ENCODE results near the gene TEX53.

The TEX53 gene

DNA sequence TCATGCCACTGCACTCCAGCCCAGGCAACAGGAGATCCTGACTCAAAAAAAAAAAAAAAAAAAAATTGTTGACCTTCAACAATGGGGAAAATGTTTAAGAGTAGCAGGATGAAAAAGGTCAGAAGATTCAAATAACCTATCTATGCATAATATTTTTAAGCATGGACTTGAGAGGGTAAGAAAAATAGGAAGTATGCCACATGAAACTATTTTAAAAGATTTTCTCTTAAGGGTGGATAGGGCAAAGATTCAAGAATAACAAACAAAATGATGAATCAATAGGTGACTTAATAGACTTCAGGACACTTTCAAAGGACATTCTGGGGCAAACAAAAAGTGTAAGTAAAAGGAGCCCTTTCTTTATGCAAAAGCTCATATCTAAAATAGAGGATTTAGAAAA, 21.2 kb upstream of the TEX53 start:
- H3K27me3 ChIP-seq (ENCODE audit: insufficient read depth, low read length, poor library complexity, severe bottlenecking): no peaks in the 10 kb centered on the region
- H3F3A ChIP-seq (ENCODE audit: low read depth): no peaks in the 10 kb centered on the region

DNA sequence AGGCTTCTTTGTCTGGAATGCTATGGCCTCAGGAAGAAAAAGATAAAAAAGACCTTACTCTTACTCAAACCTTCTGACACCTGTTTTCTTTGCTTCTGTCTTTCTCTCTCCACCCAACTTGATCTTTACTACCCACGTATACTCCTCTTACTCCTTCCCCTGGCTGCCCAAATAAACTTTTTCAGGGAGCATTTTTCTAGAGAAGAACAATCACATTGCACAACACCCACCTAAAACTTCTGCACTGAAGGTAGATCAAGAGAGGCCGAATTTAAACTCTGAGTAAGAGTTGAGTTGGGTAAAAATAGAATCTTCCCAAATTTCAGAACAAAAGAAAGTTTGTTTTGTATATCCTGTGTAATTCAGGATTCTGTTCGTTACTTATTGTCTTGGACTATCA, 20.5 kb upstream of the TEX53 start:
- Histone ChIP-seq H3K79me2 (ENCODE audit: insufficient read depth, low read length) (no peaks in the 10 kb centered on the region), H3K4me2 (ENCODE audit: low read depth, low read length, poor library complexity, severe bottlenecking) (no peak overlapping the region), H3K36me3 (ENCODE audit: insufficient read depth, low read length) (no peaks in the 10 kb centered on the region)

More for the DNA sequence above, 21.2 kb upstream of the TEX53 start:
- Histone ChIP-seq H3K36me3 (ENCODE audit: insufficient read depth, low read length) (no peaks in the 10 kb centered on the region), H2AFZ (ENCODE audit: low read length) (no peak overlapping the region), H4K20me1 (ENCODE audit: insufficient read depth, low read length, poor library complexity, severe bottlenecking) (no peaks in the 10 kb centered on the region), H3K9me3 (ENCODE audit: insufficient read depth, low read depth, low read length) (no peaks in the 10 kb centered on the region), H3K4me2 (ENCODE audit: low read depth, low read length, poor library complexity, severe bottlenecking) (no peak overlapping the region), H3K79me2 (ENCODE audit: insufficient read depth, low read length) (no peaks in the 10 kb centered on the region), H3K4me1 (ENCODE audit: insufficient read depth, low read length, poor library complexity, severe bottlenecking) (no peaks in the 10 kb centered on the region), H3K4me3 (ENCODE audit: low read length, poor library complexity, severe bottlenecking) (no peak overlapping the region), H3K9ac (ENCODE audit: low read depth, low read length, poor library complexity, severe bottlenecking) (no peak overlapping the region), H3K9me2 (replicated peaks; ENCODE audit: low read depth, low read length) (no peaks in the 10 kb centered on the region)
- TF ChIP-seq EZH2phosphoT487 (IDR thresholded peaks at IDR 0.05; ENCODE audit: borderline replicate concordance): no peak
- TF ChIP-seq, protein P1, sequence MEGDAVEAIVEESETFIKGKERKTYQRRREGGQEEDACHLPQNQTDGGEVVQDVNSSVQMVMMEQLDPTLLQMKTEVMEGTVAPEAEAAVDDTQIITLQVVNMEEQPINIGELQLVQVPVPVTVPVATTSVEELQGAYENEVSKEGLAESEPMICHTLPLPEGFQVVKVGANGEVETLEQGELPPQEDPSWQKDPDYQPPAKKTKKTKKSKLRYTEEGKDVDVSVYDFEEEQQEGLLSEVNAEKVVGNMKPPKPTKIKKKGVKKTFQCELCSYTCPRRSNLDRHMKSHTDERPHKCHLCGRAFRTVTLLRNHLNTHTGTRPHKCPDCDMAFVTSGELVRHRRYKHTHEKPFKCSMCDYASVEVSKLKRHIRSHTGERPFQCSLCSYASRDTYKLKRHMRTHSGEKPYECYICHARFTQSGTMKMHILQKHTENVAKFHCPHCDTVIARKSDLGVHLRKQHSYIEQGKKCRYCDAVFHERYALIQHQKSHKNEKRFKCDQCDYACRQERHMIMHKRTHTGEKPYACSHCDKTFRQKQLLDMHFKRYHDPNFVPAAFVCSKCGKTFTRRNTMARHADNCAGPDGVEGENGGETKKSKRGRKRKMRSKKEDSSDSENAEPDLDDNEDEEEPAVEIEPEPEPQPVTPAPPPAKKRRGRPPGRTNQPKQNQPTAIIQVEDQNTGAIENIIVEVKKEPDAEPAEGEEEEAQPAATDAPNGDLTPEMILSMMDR (conservative IDR thresholded peaks at IDR 0.05; ENCODE audit: low read length): no peak

DNA sequence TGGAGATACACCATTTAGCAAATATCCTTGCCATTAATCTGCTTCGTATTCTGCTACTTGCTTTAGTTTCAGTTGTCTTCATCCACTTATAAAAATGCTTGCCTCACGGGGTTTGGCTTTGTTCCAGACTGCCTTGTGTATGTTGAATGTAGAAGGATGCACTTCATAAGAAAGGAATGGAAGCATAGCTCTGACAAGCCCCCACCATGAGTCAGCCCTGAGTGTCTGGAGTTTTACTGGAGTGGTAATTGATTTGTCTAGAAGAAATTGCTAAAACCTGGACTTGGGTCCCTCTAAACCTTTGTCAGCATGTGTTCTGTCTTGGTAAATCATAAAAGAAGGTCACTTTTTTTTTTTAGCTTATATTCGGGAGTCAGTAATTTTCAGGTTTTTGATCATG, 19.8 kb upstream of the TEX53 start:
- Histone ChIP-seq H4K20me1 (ENCODE audit: insufficient read depth, low read length, poor library complexity, severe bottlenecking) (no peaks in the 10 kb centered on the region), H2AFZ (ENCODE audit: low read length) (no peak overlapping the region), H3K36me3 (ENCODE audit: insufficient read depth, low read length) (no peaks in the 10 kb centered on the region), H3K4me2 (ENCODE audit: low read depth, low read length, poor library complexity, severe bottlenecking) (no peak overlapping the region), H3K9me2 (replicated peaks; ENCODE audit: low read depth, low read length) (no peaks in the 10 kb centered on the region), H3K9me3 (ENCODE audit: insufficient read depth, low read depth, low read length) (no peaks in the 10 kb centered on the region), H3K79me2 (ENCODE audit: insufficient read depth, low read length) (no peaks in the 10 kb centered on the region), H3K4me3 (ENCODE audit: low read length, poor library complexity, severe bottlenecking) (no peak overlapping the region), H3K4me1 (ENCODE audit: insufficient read depth, low read length, poor library complexity, severe bottlenecking) (no peaks in the 10 kb centered on the region), H3F3A (ENCODE audit: low read depth) (no peaks in the 10 kb centered on the region), H3K27me3 (ENCODE audit: insufficient read depth, low read length, poor library complexity, severe bottlenecking) (no peaks in the 10 kb centered on the region), H3K9ac (ENCODE audit: low read depth, low read length, poor library complexity, severe bottlenecking) (no peak overlapping the region)
- TF ChIP-seq EZH2phosphoT487 (IDR thresholded peaks at IDR 0.05; ENCODE audit: borderline replicate concordance): no peak
- TF ChIP-seq, protein P1 (conservative IDR thresholded peaks at IDR 0.05; ENCODE audit: low read length): no peak

More for the DNA sequence above, 20.5 kb upstream of the TEX53 start:
- no peak overlapping the region for H2AFZ ChIP-seq (ENCODE audit: low read length)
- H3K9ac ChIP-seq (ENCODE audit: low read depth, low read length, poor library complexity, severe bottlenecking): no peak overlapping the region
- no peaks in the 10 kb centered on the region for H3K27me3 ChIP-seq (ENCODE audit: insufficient read depth, low read length, poor library complexity, severe bottlenecking)
- H4K20me1 ChIP-seq (ENCODE audit: insufficient read depth, low read length, poor library complexity, severe bottlenecking): no peaks in the 10 kb centered on the region
- H3K4me3 ChIP-seq (ENCODE audit: low read length, poor library complexity, severe bottlenecking): no peak overlapping the region
- no peaks in the 10 kb centered on the region for H3K9me3 ChIP-seq (ENCODE audit: insufficient read depth, low read depth, low read length)
- no peaks in the 10 kb centered on the region for H3K4me1 ChIP-seq (ENCODE audit: insufficient read depth, low read length, poor library complexity, severe bottlenecking)
- H3F3A ChIP-seq (ENCODE audit: low read depth): no peaks in the 10 kb centered on the region
- no peaks in the 10 kb centered on the region for H3K9me2 ChIP-seq (replicated peaks; ENCODE audit: low read depth, low read length)
- TF ChIP-seq, protein P1 (conservative IDR thresholded peaks at IDR 0.05; ENCODE audit: low read length): no peak
- TF ChIP-seq EZH2phosphoT487 (IDR thresholded peaks at IDR 0.05; ENCODE audit: borderline replicate concordance): no peak
